ENCODE results near the gene CLRN2. TPM values are rescaled to one million over a fixed set of nuclear protein-coding genes. Genes with fewer than 3 reads are reported as not detected.

CLRN2 gene
- total RNA-seq, 1 donor from 2014 or later, result not detected

Other genes starting within 250 kb of the CLRN2 start
- gene QDPR, start 3.1 kb upstream of the CLRN2 start, total RNA-seq, result 22.5 to 31.9 TPM (median 23.3 TPM) in 3 replicates
- 38.5 to 43.7 TPM (median 39.2 TPM) in 3 replicates for gene LAP3, start 62.0 kb downstream of the CLRN2 start, total RNA-seq
- gene MED28, start 99.5 kb downstream of the CLRN2 start, total RNA-seq, result 28.9 to 35.1 TPM (median 29.8 TPM) in 3 replicates

All from chondrocyte (in vitro differentiated cells).